ENCODE results near the gene RABL3.

DNA sequence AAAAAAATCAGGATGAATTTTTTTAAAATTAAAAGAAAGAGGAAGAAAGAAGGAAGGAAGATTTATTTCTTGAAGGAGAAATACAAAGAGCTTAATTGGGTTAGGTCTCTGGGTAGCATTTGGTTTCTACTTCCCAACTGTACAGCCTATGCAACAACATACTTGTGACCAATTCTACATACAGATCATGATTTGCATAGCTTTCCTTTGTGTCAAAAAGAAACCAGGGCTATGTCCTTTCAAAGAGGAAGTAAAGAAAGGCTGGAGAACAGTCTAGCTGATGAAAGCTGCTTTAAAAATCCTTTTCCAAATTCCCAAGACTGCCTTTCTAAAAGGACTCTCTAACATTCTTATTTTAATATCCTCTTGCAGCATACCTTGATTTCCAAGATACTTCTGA lies 54.2 kb downstream of the RABL3 start:
- TF ChIP-seq, protein P1, sequence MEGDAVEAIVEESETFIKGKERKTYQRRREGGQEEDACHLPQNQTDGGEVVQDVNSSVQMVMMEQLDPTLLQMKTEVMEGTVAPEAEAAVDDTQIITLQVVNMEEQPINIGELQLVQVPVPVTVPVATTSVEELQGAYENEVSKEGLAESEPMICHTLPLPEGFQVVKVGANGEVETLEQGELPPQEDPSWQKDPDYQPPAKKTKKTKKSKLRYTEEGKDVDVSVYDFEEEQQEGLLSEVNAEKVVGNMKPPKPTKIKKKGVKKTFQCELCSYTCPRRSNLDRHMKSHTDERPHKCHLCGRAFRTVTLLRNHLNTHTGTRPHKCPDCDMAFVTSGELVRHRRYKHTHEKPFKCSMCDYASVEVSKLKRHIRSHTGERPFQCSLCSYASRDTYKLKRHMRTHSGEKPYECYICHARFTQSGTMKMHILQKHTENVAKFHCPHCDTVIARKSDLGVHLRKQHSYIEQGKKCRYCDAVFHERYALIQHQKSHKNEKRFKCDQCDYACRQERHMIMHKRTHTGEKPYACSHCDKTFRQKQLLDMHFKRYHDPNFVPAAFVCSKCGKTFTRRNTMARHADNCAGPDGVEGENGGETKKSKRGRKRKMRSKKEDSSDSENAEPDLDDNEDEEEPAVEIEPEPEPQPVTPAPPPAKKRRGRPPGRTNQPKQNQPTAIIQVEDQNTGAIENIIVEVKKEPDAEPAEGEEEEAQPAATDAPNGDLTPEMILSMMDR (IDR thresholded peaks at IDR 0.05): no peak
- no peak for TF ChIP-seq POLR2A (IDR thresholded peaks at IDR 0.05)
- no peak for TF ChIP-seq EP300 (IDR thresholded peaks at IDR 0.05)
